Measurements from ENCODE around the gene TFRC.
"Not testable (repeated sequence)": the region's sequence is repeated elsewhere in the genome, so short reads cannot be mapped to it uniquely, and the experiment has no call there.

Gene TFRC

DNA sequence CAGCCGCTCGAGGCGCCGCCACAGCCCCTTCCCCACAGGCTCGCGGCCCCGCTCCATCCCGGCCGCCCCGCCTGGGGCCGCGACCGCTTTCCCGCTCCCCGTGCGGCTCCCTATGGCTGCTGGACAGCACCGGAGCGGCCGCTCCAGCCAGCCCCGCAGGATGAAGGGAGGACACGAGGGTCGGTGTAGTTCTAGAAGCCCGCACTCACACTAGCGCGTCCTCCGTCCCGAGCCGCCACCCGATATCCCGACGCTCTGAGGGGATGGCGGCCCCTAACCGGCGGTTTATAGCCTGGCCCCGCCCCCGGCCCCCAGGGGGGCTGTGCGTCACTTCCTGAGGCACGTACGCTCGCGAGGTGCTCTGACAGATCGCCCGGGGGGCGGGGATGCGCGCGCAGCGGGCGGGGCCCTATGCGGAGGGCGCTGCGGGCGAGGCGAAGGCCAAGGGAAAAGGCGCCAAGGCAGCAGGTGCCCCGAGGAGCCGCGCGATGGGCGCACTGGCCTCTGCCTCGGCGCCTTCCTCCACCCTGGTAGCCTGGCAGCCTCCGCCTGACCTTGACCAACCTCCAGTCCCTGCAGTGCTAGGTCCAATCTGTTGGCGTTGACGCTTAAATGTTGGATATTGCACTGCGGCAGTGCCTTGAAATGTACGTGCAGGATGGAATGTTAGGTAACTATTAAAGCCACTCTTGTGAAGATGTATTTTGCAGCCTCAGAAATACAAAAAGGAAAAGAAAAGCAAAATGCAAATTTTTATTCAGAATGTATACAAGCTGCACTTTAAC is at the start of gene TFRC:
TFRC (minus strand) TSS at position 257 of the 785 bp plus-strand sequence. CDS start 4,991 bp downstream, outside the sequence.
- Mint-ChIP-seq H3K27ac (peak within 1 kb of the TSS; percentile 93), H3K4me1 (ENCODE audit: low read depth) (peaks cover 41% of the 10 kb centered on the region), H3K27me3 (peaks cover 2% of the 10 kb centered on the region), H3K36me3 (ENCODE audit: low read depth) (peaks cover 25% of the 10 kb centered on the region), H3K9me3 (no peaks in the 10 kb centered on the region), H3K4me3 (peak within 1 kb of the TSS; percentile 91)
- intact Hi-C loops (cut with micrococcal nuclease) = no loop called here

DNA sequence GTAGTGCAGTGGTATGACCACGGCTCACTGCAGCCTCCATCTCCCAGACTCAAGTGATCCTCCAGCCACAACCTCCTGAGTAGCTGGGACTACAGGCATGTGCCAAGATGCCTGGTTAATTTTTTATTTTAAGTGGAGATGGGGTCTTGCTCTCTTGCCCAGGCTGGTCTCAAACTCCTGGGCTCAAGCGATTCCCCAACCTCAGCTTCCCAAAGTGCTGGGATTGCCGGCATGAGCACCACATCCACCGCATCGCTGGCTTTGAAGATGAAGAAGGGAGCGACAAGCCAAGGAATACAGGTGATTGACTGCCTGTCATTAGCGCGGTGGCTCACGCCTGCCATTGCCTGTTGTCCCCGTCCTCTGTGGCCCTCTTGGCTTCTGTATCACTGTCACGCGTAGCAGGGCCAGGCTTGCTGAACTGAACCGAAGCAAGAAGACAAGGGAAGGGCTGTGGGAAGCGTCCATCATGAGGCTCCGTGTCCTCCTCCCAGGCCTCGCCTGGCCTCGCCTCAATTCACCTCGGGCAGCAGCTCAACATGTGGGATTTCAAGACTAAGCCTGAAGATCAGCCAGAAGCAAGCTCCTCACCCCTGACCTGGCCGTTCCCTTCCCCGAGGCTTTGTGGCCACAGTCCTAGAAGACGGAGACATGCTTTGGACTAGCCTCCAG is 46.4 kb upstream of the TFRC start:
- no peaks in the 10 kb centered on the region for H3K36me3 Mint-ChIP-seq (ENCODE audit: low read depth)
- peaks cover 12% of the 10 kb centered on the region for H3K4me1 Mint-ChIP-seq (ENCODE audit: low read depth)
- intact Hi-C loops (cut with micrococcal nuclease) = no loop called here
- H3K9me3 Mint-ChIP-seq = no peaks in the 10 kb centered on the region
- H3K27ac Mint-ChIP-seq = no peak overlapping the region
- H3K4me3 Mint-ChIP-seq = no peak overlapping the region
- peaks cover 5% of the 10 kb centered on the region for H3K27me3 Mint-ChIP-seq

DNA sequence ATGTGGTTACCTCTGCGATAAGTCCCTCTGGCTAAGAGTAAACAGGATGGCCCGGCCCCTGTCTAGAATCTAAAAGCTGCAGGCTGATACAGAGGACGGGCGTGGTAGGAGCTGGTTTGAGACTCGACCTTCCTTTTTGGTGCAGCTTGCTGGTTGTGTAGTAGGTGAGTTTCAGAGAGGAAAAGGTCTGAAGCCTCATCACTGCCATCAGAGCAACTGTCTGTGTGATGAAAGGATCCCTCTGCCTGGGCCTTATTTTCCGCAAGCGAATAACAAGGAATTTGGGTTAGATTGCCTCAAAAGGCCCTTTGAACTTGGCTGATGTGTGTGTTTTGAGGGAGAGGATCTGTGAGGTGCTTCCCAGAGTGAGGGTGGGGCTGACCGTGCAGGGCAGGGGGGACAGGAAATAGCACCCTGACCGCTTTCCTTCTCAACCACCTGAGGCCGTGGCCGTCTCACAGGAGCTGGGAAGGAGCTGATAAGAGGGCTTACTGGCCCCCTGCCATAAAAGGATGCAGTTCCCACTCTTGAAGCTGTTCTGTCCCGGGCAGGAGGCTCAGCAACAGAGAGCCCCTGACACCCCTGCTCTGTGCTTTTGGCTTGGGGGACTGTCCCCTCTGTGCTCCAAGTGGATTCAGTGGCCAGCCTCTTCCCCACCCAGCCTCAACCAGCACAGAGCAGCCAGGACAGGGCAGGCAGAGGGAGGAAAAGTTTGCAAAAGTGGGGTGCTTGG is 45.6 kb upstream of the TFRC start:
- no peak overlapping the region for H3K4me3 Mint-ChIP-seq
- peaks cover 20% of the 10 kb centered on the region for H3K4me1 Mint-ChIP-seq (ENCODE audit: low read depth)
- H3K36me3 Mint-ChIP-seq (ENCODE audit: low read depth) = no peaks in the 10 kb centered on the region
- intact Hi-C loops (cut with micrococcal nuclease) = no loop called here
- H3K27ac Mint-ChIP-seq = no peak overlapping the region
- peaks cover 9% of the 10 kb centered on the region for H3K27me3 Mint-ChIP-seq
- H3K9me3 Mint-ChIP-seq = no peaks in the 10 kb centered on the region

DNA sequence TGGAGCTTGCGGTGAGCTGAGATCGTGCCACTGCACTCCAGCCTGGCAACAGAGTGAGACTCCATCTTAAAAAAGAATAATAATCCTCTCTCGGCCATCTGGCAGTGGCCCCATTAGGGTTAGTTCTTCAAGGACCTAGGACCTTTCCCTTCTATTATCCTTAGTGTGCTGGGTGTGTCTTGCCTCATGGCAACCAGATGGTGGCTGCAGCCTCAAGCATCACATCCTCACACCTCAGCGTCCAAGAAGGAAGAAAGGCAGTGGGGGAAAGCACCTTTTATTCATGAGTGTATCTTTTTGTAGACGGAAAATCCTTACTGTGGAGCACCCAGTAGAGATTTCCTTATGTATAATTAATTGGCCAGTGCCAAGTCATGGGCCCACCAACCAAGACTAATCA is 42.7 kb upstream of the TFRC start:
- H3K4me3 Mint-ChIP-seq = no peak overlapping the region
- peaks cover 9% of the 10 kb centered on the region for H3K27me3 Mint-ChIP-seq
- peaks cover 36% of the 10 kb centered on the region for H3K4me1 Mint-ChIP-seq (ENCODE audit: low read depth)

DNA sequence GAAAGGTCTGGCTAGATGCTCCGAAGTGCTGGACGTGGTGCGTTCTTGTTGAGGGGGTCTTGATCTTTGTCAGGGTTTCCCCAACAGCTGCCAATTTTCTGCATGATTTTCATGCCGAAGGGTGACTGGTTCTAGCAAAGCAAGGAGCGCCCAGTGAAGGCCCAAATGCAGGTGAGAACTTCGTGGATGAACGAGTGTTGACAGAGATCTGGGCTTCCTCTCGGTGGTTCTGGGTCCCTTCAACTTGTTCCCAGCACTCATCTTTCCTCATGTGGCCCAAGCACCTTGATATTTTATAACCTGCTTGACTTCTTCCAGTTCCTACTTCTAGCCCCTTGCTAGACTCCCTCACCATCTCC is 40.8 kb upstream of the TFRC start:
- Mint-ChIP-seq H3K27ac (no peak overlapping the region), H3K36me3 (ENCODE audit: low read depth) (no peaks in the 10 kb centered on the region), H3K9me3 (no peaks in the 10 kb centered on the region), H3K27me3 (peaks cover 6% of the 10 kb centered on the region), H3K4me1 (ENCODE audit: low read depth) (peaks cover 35% of the 10 kb centered on the region), H3K4me3 (no peak overlapping the region)
- intact Hi-C loops (cut with micrococcal nuclease) = no loop called here

More for the DNA sequence above, 42.7 kb upstream of the TFRC start:
- Mint-ChIP-seq H3K27ac (no peak overlapping the region), H3K9me3 (no peaks in the 10 kb centered on the region), H3K36me3 (ENCODE audit: low read depth) (no peaks in the 10 kb centered on the region)
- intact Hi-C loops (cut with micrococcal nuclease) = loop anchor here (1.0 kb wide), 1 partner anchor 8 kb away; no protein-coding TSS in a partner anchor

DNA sequence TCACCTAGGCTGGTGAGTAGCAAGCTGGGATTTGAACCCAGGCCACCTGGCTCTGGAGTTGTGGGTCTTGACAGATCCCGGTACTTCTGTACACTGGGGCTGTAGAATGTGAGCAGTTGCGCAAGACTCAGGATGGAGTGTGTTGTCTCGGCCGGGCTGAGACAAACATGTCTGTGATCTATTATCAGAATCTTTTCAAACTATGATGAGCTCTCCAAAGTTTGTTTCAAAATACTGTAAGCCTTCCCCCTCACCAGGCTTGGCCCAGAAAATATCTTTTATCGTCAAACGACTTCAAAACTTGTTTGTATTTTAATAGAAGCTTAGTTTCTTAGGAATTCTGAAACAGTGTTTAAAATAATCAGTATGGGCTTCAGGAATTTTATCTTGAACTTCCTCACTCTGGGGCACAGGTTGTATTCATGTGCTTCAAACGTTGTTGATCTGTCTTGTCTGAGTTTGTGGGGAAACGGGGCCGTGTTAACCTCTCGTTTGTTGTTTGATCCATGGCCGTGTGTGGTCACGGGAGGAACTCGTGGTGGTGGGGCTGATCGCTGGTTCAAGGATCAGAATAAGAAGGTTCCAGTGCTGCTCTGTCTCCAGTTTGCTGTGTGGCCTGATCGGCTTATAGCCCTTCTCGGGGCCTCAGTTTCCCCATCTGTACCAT is 40.3 kb upstream of the TFRC start:
- Mint-ChIP-seq H3K27me3 (peaks cover 6% of the 10 kb centered on the region), H3K4me1 (ENCODE audit: low read depth) (peaks cover 31% of the 10 kb centered on the region), H3K9me3 (no peaks in the 10 kb centered on the region), H3K36me3 (ENCODE audit: low read depth) (no peaks in the 10 kb centered on the region), H3K4me3 (no peak overlapping the region), H3K27ac (no peak overlapping the region)
- intact Hi-C loops (cut with micrococcal nuclease) = no loop called here

DNA sequence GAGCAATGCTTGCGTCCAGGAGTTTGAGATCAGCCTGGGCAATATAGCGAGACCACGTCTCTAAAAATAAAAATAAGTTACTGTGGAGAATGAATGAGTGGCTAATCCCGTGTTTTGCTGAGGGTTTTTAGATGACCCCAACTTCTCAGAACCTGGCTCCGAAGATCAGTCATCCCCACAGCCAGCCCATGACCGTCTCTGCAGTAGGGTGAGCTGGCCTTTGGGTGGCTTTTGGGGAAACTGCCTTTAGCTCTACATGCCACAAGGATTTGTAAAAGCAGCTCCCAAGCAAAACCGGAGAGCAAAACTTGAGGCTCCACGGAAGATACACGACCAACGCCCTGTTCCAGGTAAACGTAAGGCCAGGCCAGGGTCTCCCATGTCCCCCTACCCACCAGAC is 39.2 kb upstream of the TFRC start:
- Mint-ChIP-seq H3K36me3 (ENCODE audit: low read depth) (no peaks in the 10 kb centered on the region), H3K27ac (no peak overlapping the region), H3K9me3 (no peaks in the 10 kb centered on the region), H3K4me3 (no peak overlapping the region), H3K4me1 (ENCODE audit: low read depth) (peaks cover 26% of the 10 kb centered on the region), H3K27me3 (peaks cover 4% of the 10 kb centered on the region)
- intact Hi-C loops (cut with micrococcal nuclease) = no loop called here

DNA sequence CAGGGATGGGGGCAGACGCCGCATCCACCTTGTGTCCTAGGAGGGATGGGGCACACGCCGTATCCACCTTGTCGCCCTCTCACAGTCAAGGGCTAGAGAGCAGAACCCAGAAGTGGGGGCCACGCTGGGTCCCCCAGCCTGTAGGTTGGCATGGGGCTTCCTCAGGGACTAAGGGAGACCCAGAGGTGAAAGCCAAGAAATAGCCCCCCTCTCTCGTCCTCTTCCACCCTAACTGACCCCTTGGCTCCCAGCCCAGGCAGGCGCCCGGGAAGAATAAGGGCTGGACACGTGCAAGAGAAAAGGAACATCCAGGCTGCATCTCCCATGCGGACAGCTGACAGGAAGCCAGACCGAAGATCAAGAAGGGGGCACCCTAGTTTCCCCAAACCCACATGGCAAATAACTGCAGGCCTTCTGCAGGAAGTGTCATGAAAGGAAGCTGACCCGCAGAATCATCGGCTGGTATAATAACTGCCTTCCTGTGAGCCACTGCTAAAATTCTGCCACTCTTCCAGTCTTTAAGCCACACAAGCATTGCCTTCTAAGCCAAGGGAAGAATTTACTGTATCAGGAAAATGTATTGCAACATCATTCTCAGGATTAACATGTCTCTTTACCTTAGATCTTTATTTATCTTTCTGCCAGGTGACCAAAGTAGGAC is 38.5 kb upstream of the TFRC start:
- intact Hi-C loops (cut with micrococcal nuclease) = no loop called here
- H3K4me3 Mint-ChIP-seq = no peak overlapping the region

DNA sequence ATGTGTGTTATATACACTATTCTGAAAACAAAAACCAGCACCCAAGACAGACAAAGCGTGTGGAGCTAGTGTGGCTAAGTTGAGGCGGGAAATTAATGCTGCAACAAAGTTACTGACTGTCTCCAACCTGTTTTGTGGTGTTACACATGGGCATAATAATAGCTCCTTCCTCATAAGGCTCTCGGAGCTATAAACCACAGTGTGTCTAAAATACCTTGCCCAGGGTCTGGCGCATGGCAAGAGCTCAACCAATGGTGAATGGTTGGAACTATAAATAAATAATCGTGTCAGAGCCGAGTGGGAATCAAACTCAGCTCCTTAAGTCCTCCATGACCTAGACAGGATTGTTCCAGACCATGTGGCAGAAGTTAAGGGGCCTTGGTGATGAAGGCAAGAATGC is 35.9 kb upstream of the TFRC start:
- H3K4me3 Mint-ChIP-seq = no peak overlapping the region

More for the DNA sequence above, 38.5 kb upstream of the TFRC start:
- Mint-ChIP-seq H3K27me3 (peaks cover 4% of the 10 kb centered on the region), H3K4me1 (ENCODE audit: low read depth) (peaks cover 26% of the 10 kb centered on the region), H3K36me3 (ENCODE audit: low read depth) (no peaks in the 10 kb centered on the region), H3K27ac (no peak overlapping the region), H3K9me3 (no peaks in the 10 kb centered on the region)

DNA sequence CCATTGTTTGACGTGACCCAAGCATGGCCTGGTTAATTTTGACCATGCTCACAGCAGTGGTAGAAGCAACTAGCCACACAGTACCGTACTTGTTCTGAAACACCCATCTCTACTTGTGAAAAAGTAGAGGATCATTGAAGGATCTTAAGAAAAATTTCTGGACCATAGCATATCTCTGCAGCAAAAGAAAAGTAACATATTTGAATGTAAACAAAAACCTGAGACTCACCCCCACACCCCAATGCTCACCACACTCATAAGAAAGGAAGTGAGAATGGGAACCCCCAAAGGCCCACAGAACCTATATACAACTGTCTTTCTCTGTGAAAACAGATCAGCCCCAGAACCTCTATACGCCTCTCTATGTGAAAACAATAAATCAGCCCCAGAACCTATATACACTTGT is 33.8 kb upstream of the TFRC start:
- Mint-ChIP-seq H3K9me3 (no peaks in the 10 kb centered on the region), H3K4me1 (ENCODE audit: low read depth) (peaks cover 18% of the 10 kb centered on the region), H3K36me3 (ENCODE audit: low read depth) (no peaks in the 10 kb centered on the region), H3K4me3 (no peak overlapping the region), H3K27me3 (no peaks in the 10 kb centered on the region), H3K27ac (no peak overlapping the region)
- intact Hi-C loops (cut with micrococcal nuclease) = loop anchor here (1.0 kb wide), 1 partner anchor 10 kb away; no protein-coding TSS in a partner anchor

More for the DNA sequence above, 35.9 kb upstream of the TFRC start:
- Mint-ChIP-seq H3K9me3 (no peaks in the 10 kb centered on the region), H3K27me3 (no peaks in the 10 kb centered on the region), H3K36me3 (ENCODE audit: low read depth) (no peaks in the 10 kb centered on the region), H3K4me1 (ENCODE audit: low read depth) (peaks cover 23% of the 10 kb centered on the region), H3K27ac (no peak overlapping the region)
- intact Hi-C loops (cut with micrococcal nuclease) = no loop called here

DNA sequence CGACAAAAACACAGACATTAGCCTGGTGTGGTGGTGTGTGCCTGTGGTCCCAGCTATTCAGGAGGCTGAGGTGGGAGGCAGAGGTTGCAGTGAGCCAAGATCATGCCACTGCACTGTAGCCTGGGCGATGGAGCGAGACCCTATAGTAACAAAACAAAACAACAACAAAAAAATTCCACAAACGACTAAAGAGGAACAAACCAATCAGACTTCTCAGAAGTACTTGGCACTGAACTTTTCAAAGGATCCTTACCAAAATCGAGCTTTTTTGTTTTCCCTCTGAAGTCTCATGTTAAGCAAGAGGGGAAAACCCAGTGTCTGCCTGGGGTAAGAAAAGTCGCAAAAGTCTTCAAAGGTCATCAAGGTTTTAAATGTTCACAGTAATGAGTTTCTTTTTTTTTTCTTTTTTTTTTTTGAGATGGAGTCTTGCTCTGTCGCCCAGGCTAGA is 30.1 kb upstream of the TFRC start:
- H3K27ac Mint-ChIP-seq = peak overlapping the region; percentile 83
- H3K4me1 Mint-ChIP-seq (ENCODE audit: low read depth) = peaks cover 18% of the 10 kb centered on the region
- no peaks in the 10 kb centered on the region for H3K27me3 Mint-ChIP-seq
- H3K36me3 Mint-ChIP-seq (ENCODE audit: low read depth) = no peaks in the 10 kb centered on the region
- intact Hi-C loops (cut with micrococcal nuclease) = no loop called here
- H3K4me3 Mint-ChIP-seq = peak overlapping the region; percentile 2
- H3K9me3 Mint-ChIP-seq = no peaks in the 10 kb centered on the region

DNA sequence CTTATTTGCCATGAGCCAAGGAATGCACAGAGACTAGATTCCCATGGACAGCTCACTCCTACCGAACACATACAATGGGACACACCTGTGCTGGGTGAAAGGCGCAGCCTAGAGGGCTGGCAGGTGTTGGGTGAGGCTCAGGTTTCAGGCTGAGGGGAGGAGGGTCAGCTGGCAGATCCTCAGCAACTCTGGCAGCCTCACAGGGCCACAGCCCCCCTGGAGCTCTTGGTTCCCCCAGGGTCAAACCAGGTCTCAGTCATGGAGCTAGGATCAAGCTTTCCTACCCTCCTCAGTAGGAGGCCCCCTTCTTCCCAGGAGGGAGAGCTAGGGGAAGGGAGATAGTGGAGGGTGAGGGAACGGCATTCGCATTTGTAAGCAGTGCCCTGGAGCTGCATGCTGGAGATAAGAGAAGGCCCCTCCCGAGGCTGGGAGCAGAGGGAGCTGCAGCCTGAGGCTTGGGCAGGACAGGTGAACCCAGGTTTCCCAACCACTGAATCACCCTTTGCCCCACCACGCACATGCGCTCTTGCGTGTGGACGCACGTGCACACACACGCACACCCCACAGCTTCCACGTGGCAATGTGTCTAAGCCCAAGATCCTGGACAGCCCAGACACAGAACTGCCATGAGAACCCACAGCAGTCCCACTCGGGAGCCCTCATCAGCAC is 26.3 kb upstream of the TFRC start:
- Mint-ChIP-seq H3K4me1 (ENCODE audit: low read depth) (peaks cover 18% of the 10 kb centered on the region), H3K36me3 (ENCODE audit: low read depth) (no peaks in the 10 kb centered on the region)
- intact Hi-C loops (cut with micrococcal nuclease) = no loop called here

DNA sequence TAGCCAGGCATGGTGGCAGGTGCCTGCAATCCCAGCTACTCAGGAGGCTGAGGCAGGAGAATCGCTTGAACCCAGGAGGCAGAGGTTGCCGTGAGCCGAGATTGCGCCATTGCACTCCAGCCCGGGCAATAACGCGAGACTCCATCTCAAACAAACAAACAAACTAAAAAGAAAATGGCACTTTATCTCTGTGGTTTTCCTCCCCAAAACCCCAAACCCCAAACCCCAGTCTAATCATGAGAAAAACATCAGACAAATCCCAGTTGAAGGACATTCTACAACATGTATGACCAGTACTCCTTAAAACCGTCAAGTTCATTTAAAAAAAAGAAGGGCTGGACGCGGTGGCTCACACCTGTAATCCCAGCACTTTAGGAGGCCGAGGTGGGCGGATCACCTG is 22.8 kb upstream of the TFRC start:
- H3K9me3 Mint-ChIP-seq; H3K27me3 Mint-ChIP-seq; H3K27ac Mint-ChIP-seq; H3K4me1 Mint-ChIP-seq (ENCODE audit: low read depth); intact Hi-C loops (cut with micrococcal nuclease); H3K4me3 Mint-ChIP-seq; H3K36me3 Mint-ChIP-seq (ENCODE audit: low read depth): not testable (repeated sequence)

More for the DNA sequence above, 26.3 kb upstream of the TFRC start:
- peak overlapping the region; percentile 43 for H3K27ac Mint-ChIP-seq
- no peak overlapping the region for H3K4me3 Mint-ChIP-seq
- no peaks in the 10 kb centered on the region for H3K9me3 Mint-ChIP-seq
- no peaks in the 10 kb centered on the region for H3K27me3 Mint-ChIP-seq
